GM19467 (cell line): ENCODE results near the gene VDAC1.
"Not testable (repeated sequence)": the region's sequence is repeated elsewhere in the genome, so short reads cannot be mapped to it uniquely, and the experiment has no call there.

Experiments used
- ATAC-seq: cut with Tn5 transposase; IDR thresholded peaks from one replicate; pipeline ENCODE4 v1.9.1; 2021; ENCODE audit warnings: mild to moderate bottlenecking, moderate library complexity; ENCODE audit not compliant: unreplicated experiment

The VDAC1 gene

GRCh38 chr5:133944263-133945185 lies 60.3 kb downstream of the VDAC1 start:
- no peak for ATAC-seq

- ATAC-seq, result no peak
Observed at GRCh38 chr5:133943475-133943817, 61.3 kb downstream of the VDAC1 start.

- no peak for ATAC-seq
Observed at GRCh38 chr5:133942614-133943474, 61.9 kb downstream of the VDAC1 start.

GRCh38 chr5:133941456-133942196 lies 63.1 kb downstream of the VDAC1 start:
- ATAC-seq, result no peak

- ATAC-seq, result no peak
Observed at GRCh38 chr5:133939668-133940067, 65.1 kb downstream of the VDAC1 start.

- ATAC-seq, result peak; percentile 46
Observed at GRCh38 chr5:133938929-133939328, 65.8 kb downstream of the VDAC1 start.

GRCh38 chr5:133938039-133938821 lies 66.5 kb downstream of the VDAC1 start:
- ATAC-seq, result no peak

- ATAC-seq, result not testable (repeated sequence)
Observed at GRCh38 chr5:133937628-133938027, 67.1 kb downstream of the VDAC1 start.

GRCh38 chr5:133936651-133937015 lies 68.1 kb downstream of the VDAC1 start:
- no peak for ATAC-seq

- not testable (repeated sequence) for ATAC-seq
Observed at GRCh38 chr5:133935991-133936650, 68.7 kb downstream of the VDAC1 start.

GRCh38 chr5:133935667-133935940 lies 69.2 kb downstream of the VDAC1 start:
- ATAC-seq, result no peak

GRCh38 chr5:133934822-133935666 lies 69.7 kb downstream of the VDAC1 start:
- ATAC-seq, result no peak

- no peak for ATAC-seq
Observed at GRCh38 chr5:133934311-133934710, 70.5 kb downstream of the VDAC1 start.

GRCh38 chr5:133933670-133934295 lies 71.0 kb downstream of the VDAC1 start:
- ATAC-seq, result no peak

GRCh38 chr5:133933169-133933509 lies 71.6 kb downstream of the VDAC1 start:
- no peak for ATAC-seq

- no peak for ATAC-seq
Observed at GRCh38 chr5:133932441-133933168, 72.2 kb downstream of the VDAC1 start.

- no peak for ATAC-seq
Observed at GRCh38 chr5:133931546-133931945, 73.2 kb downstream of the VDAC1 start.

GRCh38 chr5:133930813-133931090 lies 74.0 kb downstream of the VDAC1 start:
- ATAC-seq, result no peak
